Right lobe of liver (tissue), 4 donors: ENCODE measurements around the gene USP12.
A peak's percentile ranks its signal among the peaks of the same experiment; 100 is the strongest.

ENCODE experiments used
- CTCF ChIP-seq, 4 donors: fragments of 200-600 bp in 3 of 4; fragments of 450-650 bp in 1 of 4; IDR thresholded peaks; one replicate each; pipeline versions ENCODE4 v1.5.1 to v1.8.0; 2016 to 2022; ENCODE audit warnings: antibody characterized with exemption in 4 of 4, mild to moderate bottlenecking in 2 of 4
- POLR2A ChIP-seq: fragments of 450-650 bp; IDR thresholded peaks from one replicate; pipeline ENCODE4 v1.6.1; 2017; ENCODE audit warnings: antibody characterized with exemption, mild to moderate bottlenecking
- donor health status: DM: no; HTN: no; CAD: no.
- donor health status: DM: no; HTN: no; CAD: no.
- donor health status: DM: no; HTN: yes; CAD: no.

- TF ChIP-seq CTCF (IDR thresholded peaks at IDR 0.05), result no peak
- peak; percentile 11 for TF ChIP-seq POLR2A
These were observed 153.2 kb downstream of the USP12 start for GRCh38 chr13:27018344-27018861.
